ENCODE measurements around the gene AOPEP. TPM values are rescaled to one million over a fixed set of nuclear protein-coding genes. Genes with fewer than 3 reads are reported as not detected.

AOPEP gene
- total and polyA plus RNA-seq, 2 of the 13 experiments (the other 11 are each of a cell fraction or from before 2014, with no cell fraction given) = 22.2 to 41.6 TPM

GRCh38 chr9:94991961-94992907 lies 265.7 kb downstream of the AOPEP start (continued):
- TF ChIP-seq XRCC5 (optimal IDR thresholded peaks at IDR 0.05; ENCODE audit: low read length) (no peak), TSC22D2 (CRISPR knock-in tag; IDR thresholded peaks at IDR 0.05; ENCODE audit: borderline replicate concordance) (0 out of 2 replicates have a peak, but pooled peaks have one; percentile 19), ELK4 (CRISPR knock-in tag; IDR thresholded peaks at IDR 0.05; ENCODE audit: borderline replicate concordance) (no peak), ZNF10 (CRISPR knock-in tag; IDR thresholded peaks at IDR 0.05; ENCODE audit: borderline replicate concordance, low read depth) (no peak), ATRX (CRISPR knock-in tag; IDR thresholded peaks at IDR 0.05; ENCODE audit: borderline replicate concordance) (no peak), JUND (CRISPR knock-in tag; IDR thresholded peaks at IDR 0.05) (peak; percentile 34; the same call in 1 of the 2 replicates), ZBTB37 (CRISPR knock-in tag; IDR thresholded peaks at IDR 0.05) (0 out of 2 replicates have a peak, but pooled peaks have one; percentile 63), TBL1XR1 (IDR thresholded peaks at IDR 0.05; ENCODE audit: borderline replicate concordance, low read length, partially characterized antibody) (no peak), POLR2G (IDR thresholded peaks at IDR 0.05; ENCODE audit: low read depth, low read length) (peak; percentile 75), MTA3 (CRISPR knock-in tag; IDR thresholded peaks at IDR 0.05) (no peak), NKX3-1 (CRISPR knock-in tag; IDR thresholded peaks at IDR 0.05) (no peak), NR0B2 (CRISPR knock-in tag; IDR thresholded peaks at IDR 0.05) (no peak), LBX2 (CRISPR knock-in tag; IDR thresholded peaks at IDR 0.05; ENCODE audit: borderline replicate concordance) (no peak), BCL3 (CRISPR knock-in tag; IDR thresholded peaks at IDR 0.05) (no peak), MYNN (CRISPR knock-in tag; IDR thresholded peaks at IDR 0.05; ENCODE audit: low read depth) (no peak), ELF1 (CRISPR knock-in tag; IDR thresholded peaks at IDR 0.05) (no peak)
- TF ChIP-seq, protein P1, sequence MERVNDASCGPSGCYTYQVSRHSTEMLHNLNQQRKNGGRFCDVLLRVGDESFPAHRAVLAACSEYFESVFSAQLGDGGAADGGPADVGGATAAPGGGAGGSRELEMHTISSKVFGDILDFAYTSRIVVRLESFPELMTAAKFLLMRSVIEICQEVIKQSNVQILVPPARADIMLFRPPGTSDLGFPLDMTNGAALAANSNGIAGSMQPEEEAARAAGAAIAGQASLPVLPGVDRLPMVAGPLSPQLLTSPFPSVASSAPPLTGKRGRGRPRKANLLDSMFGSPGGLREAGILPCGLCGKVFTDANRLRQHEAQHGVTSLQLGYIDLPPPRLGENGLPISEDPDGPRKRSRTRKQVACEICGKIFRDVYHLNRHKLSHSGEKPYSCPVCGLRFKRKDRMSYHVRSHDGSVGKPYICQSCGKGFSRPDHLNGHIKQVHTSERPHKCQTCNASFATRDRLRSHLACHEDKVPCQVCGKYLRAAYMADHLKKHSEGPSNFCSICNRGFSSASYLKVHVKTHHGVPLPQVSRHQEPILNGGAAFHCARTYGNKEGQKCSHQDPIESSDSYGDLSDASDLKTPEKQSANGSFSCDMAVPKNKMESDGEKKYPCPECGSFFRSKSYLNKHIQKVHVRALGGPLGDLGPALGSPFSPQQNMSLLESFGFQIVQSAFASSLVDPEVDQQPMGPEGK (CRISPR knock-in tag; IDR thresholded peaks at IDR 0.05) = no peak; the same call in 1 of the 2 replicates
- TF ChIP-seq, protein P2, sequence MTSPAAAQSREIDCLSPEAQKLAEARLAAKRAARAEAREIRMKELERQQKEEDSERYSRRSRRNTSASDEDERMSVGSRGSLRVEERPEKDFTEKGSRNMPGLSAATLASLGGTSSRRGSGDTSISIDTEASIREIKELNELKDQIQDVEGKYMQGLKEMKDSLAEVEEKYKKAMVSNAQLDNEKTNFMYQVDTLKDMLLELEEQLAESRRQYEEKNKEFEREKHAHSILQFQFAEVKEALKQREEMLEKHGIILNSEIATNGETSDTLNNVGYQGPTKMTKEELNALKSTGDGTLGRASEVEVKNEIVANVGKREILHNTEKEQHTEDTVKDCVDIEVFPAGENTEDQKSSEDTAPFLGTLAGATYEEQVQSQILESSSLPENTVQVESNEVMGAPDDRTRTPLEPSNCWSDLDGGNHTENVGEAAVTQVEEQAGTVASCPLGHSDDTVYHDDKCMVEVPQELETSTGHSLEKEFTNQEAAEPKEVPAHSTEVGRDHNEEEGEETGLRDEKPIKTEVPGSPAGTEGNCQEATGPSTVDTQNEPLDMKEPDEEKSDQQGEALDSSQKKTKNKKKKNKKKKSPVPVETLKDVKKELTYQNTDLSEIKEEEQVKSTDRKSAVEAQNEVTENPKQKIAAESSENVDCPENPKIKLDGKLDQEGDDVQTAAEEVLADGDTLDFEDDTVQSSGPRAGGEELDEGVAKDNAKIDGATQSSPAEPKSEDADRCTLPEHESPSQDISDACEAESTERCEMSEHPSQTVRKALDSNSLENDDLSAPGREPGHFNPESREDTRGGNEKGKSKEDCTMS (CRISPR knock-in tag; conservative IDR thresholded peaks at IDR 0.05) = no peak
